Type B pancreatic cell (in vitro differentiated cells): ENCODE data around the gene ATG16L1. TPM values are rescaled to one million over a fixed set of nuclear protein-coding genes. Genes with fewer than 3 reads are reported as not detected.

ENCODE experiments used
- DNase-seq: peaks from one replicate; pipeline ENCODE4 v3.0.0; 2021; ENCODE audit warnings: mixed read lengths; ENCODE audit not compliant: unreplicated experiment; ENCODE audit errors: extremely low spot score
- H3K27ac Mint-ChIP-seq: 2 replicates; pipeline ENCODE4 v1.8.0; 2021; ENCODE audit warnings: mild to moderate bottlenecking, mixed read lengths
- H3K27me3 Mint-ChIP-seq: 2 replicates; pipeline ENCODE4 v1.8.0; 2021; ENCODE audit warnings: mixed read lengths
- H3K36me3 Mint-ChIP-seq: 2 replicates; pipeline ENCODE4 v1.8.0; 2021; ENCODE audit warnings: mixed read lengths
- H3K4me1 Mint-ChIP-seq: one replicate; pipeline ENCODE4 v1.8.0; 2021; ENCODE audit warnings: mixed read lengths; ENCODE audit not compliant: unreplicated experiment
- H3K4me3 Mint-ChIP-seq: 2 replicates; pipeline ENCODE4 v1.8.0; 2021; ENCODE audit warnings: mild to moderate bottlenecking, mixed read lengths
- H3K9me3 Mint-ChIP-seq: 2 replicates; pipeline ENCODE4 v1.8.0; 2021; ENCODE audit warnings: mixed read lengths
- CTCF ChIP-seq: fragments of 200-600 bp; sonication (generic); conservative IDR thresholded peaks from 2 replicates; pipeline ENCODE4 v1.5.0; 2021; ENCODE audit warnings: antibody characterized with exemption, mild to moderate bottlenecking
- total RNA-seq: library from RNA; stranded (reverse); gene quantifications from 2 replicates; pipeline ENCODE4 v1.2.1, GENCODE V29; 2021; ENCODE audit warnings: low replicate concordance

ATG16L1 gene
- total RNA-seq, 1 donor from 2014 or later: 50.3 TPM

- DNase-seq: no peak
- H3K27ac Mint-ChIP-seq: no peak overlapping the region
- H3K27me3 Mint-ChIP-seq: no peaks in the 10 kb centered on the region
- no peaks in the 10 kb centered on the region for H3K36me3 Mint-ChIP-seq
- no peaks in the 10 kb centered on the region for H3K9me3 Mint-ChIP-seq
- TF ChIP-seq CTCF: no peak
- no peak overlapping the region for H3K4me3 Mint-ChIP-seq
- H3K4me1 Mint-ChIP-seq: no peaks in the 10 kb centered on the region
These were observed 14.5 kb upstream of the ATG16L1 start for GRCh38 chr2:233236820-233237589.

- DNase-seq: no peak
- TF ChIP-seq CTCF: no peak
- Mint-ChIP-seq H3K4me1 (no peaks in the 10 kb centered on the region), H3K4me3 (no peak overlapping the region), H3K27ac (no peak overlapping the region), H3K27me3 (peaks cover 7% of the 10 kb centered on the region), H3K9me3 (no peaks in the 10 kb centered on the region), H3K36me3 (no peaks in the 10 kb centered on the region)
These were observed 10.6 kb upstream of the ATG16L1 start for GRCh38 chr2:233240897-233241296.

- H3K9me3 Mint-ChIP-seq: no peaks in the 10 kb centered on the region
- H3K36me3 Mint-ChIP-seq: no peaks in the 10 kb centered on the region
- peak overlapping the region; percentile 81 for H3K27ac Mint-ChIP-seq
- no peak for TF ChIP-seq CTCF
- H3K4me3 Mint-ChIP-seq: no peak overlapping the region
- DNase-seq: no peak
- H3K4me1 Mint-ChIP-seq: no peaks in the 10 kb centered on the region
- peaks cover 7% of the 10 kb centered on the region for H3K27me3 Mint-ChIP-seq
These were observed 9.7 kb upstream of the ATG16L1 start for GRCh38 chr2:233241803-233242202.

- Mint-ChIP-seq H3K27ac (peak overlapping the region; percentile 81), H3K4me3 (no peak overlapping the region), H3K9me3 (no peaks in the 10 kb centered on the region), H3K27me3 (peaks cover 7% of the 10 kb centered on the region), H3K4me1 (no peaks in the 10 kb centered on the region), H3K36me3 (no peaks in the 10 kb centered on the region)
- no peak for DNase-seq
- no peak for TF ChIP-seq CTCF
These were observed 9.1 kb upstream of the ATG16L1 start for GRCh38 chr2:233242231-233242927.

GRCh38 chr2:233243348-233243747 lies 8.1 kb upstream of the ATG16L1 start:
- Mint-ChIP-seq H3K4me1 (no peaks in the 10 kb centered on the region), H3K27ac (no peak overlapping the region), H3K9me3 (no peaks in the 10 kb centered on the region), H3K36me3 (no peaks in the 10 kb centered on the region), H3K4me3 (no peak overlapping the region), H3K27me3 (peaks cover 11% of the 10 kb centered on the region)
- no peak for TF ChIP-seq CTCF
- DNase-seq: no peak
